DOHH2 (cell line): ENCODE data around the gene YES1.
A peak's percentile ranks its signal among the peaks of the same experiment; 100 is the strongest.

ENCODE experiments used
- H3F3A ChIP-seq: fragments of 200-600 bp; sonication (generic), shearing (Covaris generic); 2 replicates; pipeline ENCODE4 v1.6.0; 2016; ENCODE audit warnings: antibody characterized with exemption, mild to moderate bottlenecking; ENCODE audit not compliant: control insufficient read depth, insufficient read depth
- H3K27ac ChIP-seq: fragments of 200-600 bp; sonication (generic); 2 replicates; pipeline ENCODE4 v1.5.1; 2014; ENCODE audit warnings: low read depth, mild to moderate bottlenecking, low read length, moderate library complexity
- H3K27me3 ChIP-seq: fragments of 200-600 bp; sonication (generic); 2 replicates; pipeline ENCODE4 v1.6.1; 2014; ENCODE audit warnings: mild to moderate bottlenecking, low read length, mixed read lengths; ENCODE audit not compliant: control insufficient read depth
- H3K36me3 ChIP-seq: fragments of 200-600 bp; sonication (generic); 2 replicates; pipeline ENCODE4 v1.6.1; 2014; ENCODE audit warnings: mild to moderate bottlenecking, low read length, moderate library complexity, mixed read lengths; ENCODE audit not compliant: control insufficient read depth
- H3K4me1 ChIP-seq: fragments of 200-600 bp; sonication (generic); 2 replicates; pipeline ENCODE4 v1.6.1; 2014; ENCODE audit warnings: mild to moderate bottlenecking, low read length, mixed read lengths; ENCODE audit not compliant: control insufficient read depth
- H3K4me2 ChIP-seq: fragments of 200-600 bp; sonication (generic); 2 replicates; pipeline ENCODE4 v1.6.0; 2014; ENCODE audit warnings: mild to moderate bottlenecking, low read length, moderate library complexity
- H3K4me3 ChIP-seq: fragments of 200-600 bp; sonication (generic); 2 replicates; pipeline ENCODE4 v1.5.1; 2014; ENCODE audit warnings: mild to moderate bottlenecking, low read length, mixed read lengths
- H3K79me2 ChIP-seq: fragments of 200-600 bp; sonication (generic); 2 replicates; pipeline ENCODE4 v1.6.1; 2014; ENCODE audit warnings: mild to moderate bottlenecking, low read length, mixed read lengths; ENCODE audit not compliant: control insufficient read depth
- H3K9me2 ChIP-seq: fragments of 200-600 bp; sonication (generic); replicated peaks from 2 replicates; pipeline ENCODE4 v1.6.1; 2014; ENCODE audit warnings: mild to moderate bottlenecking, low read length, mixed read lengths; ENCODE audit not compliant: control insufficient read depth
- H3K9me3 ChIP-seq: fragments of 200-600 bp; sonication (generic); 2 replicates; pipeline ENCODE4 v1.6.1; 2014; ENCODE audit warnings: antibody characterized with exemption, low read length, mixed read lengths; ENCODE audit not compliant: control insufficient read depth, insufficient read depth
- H4K20me1 ChIP-seq: fragments of 200-600 bp; sonication (generic); 2 replicates; pipeline ENCODE4 v1.6.0; 2014; ENCODE audit warnings: low read depth, mild to moderate bottlenecking, antibody characterized with exemption, low read length, moderate library complexity; ENCODE audit not compliant: control insufficient read depth, insufficient read depth
- EZH2phosphoT487 ChIP-seq: fragments of 200-600 bp; sonication (generic); IDR thresholded peaks from 2 replicates; pipeline ENCODE4 v1.6.1; 2017; ENCODE audit warnings: borderline replicate concordance, mild to moderate bottlenecking, antibody characterized with exemption, low read length, moderate library complexity, mixed read lengths
- TF ChIP-seq, protein P1 (sequence below): fragments of 200-600 bp; sonication (generic); IDR thresholded peaks from one replicate; pipeline ENCODE4 v1.5.1; 2014; ENCODE audit warnings: antibody characterized with exemption, mild to moderate bottlenecking, low read depth, low read length; ENCODE audit not compliant: poor library complexity, severe bottlenecking

Gene YES1

DNA sequence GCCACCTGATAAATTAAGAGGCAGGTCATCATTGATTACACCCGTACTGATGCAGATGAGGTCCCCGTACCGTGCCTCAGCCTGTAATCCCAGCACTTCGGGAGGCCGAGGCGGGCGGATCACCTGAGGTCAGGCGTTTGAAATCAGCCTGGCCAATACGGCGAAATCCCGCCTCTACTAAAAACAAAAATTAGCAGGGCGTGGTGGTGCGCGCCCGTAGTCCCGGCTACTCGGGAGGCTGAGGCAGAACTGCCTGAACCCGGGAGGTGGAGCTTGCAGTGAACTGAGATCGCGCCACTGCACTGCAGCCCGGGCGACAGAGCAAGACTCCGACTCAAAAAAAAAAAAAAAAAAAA, 98.9 kb downstream of the YES1 start:
- peaks cover 15% of the 10 kb centered on the region; the same call in 1 of the 2 replicates for H3K27me3 ChIP-seq
- H3K9me2 ChIP-seq: no peaks in the 10 kb centered on the region
- H3K9me3 ChIP-seq: no peaks in the 10 kb centered on the region
- peaks cover 28% of the 10 kb centered on the region for H3K4me1 ChIP-seq
- H3K79me2 ChIP-seq: peaks cover 38% of the 10 kb centered on the region
- peaks cover 16% of the 10 kb centered on the region for H3K36me3 ChIP-seq
- TF ChIP-seq, protein P1, sequence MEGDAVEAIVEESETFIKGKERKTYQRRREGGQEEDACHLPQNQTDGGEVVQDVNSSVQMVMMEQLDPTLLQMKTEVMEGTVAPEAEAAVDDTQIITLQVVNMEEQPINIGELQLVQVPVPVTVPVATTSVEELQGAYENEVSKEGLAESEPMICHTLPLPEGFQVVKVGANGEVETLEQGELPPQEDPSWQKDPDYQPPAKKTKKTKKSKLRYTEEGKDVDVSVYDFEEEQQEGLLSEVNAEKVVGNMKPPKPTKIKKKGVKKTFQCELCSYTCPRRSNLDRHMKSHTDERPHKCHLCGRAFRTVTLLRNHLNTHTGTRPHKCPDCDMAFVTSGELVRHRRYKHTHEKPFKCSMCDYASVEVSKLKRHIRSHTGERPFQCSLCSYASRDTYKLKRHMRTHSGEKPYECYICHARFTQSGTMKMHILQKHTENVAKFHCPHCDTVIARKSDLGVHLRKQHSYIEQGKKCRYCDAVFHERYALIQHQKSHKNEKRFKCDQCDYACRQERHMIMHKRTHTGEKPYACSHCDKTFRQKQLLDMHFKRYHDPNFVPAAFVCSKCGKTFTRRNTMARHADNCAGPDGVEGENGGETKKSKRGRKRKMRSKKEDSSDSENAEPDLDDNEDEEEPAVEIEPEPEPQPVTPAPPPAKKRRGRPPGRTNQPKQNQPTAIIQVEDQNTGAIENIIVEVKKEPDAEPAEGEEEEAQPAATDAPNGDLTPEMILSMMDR: no peak
- no peak for TF ChIP-seq EZH2phosphoT487
- no peak overlapping the region for H3K4me3 ChIP-seq
- H3K27ac ChIP-seq: no peak overlapping the region
- H3K4me2 ChIP-seq: no peak overlapping the region
- H4K20me1 ChIP-seq: no peaks in the 10 kb centered on the region
- H3F3A ChIP-seq: no peaks in the 10 kb centered on the region

DNA sequence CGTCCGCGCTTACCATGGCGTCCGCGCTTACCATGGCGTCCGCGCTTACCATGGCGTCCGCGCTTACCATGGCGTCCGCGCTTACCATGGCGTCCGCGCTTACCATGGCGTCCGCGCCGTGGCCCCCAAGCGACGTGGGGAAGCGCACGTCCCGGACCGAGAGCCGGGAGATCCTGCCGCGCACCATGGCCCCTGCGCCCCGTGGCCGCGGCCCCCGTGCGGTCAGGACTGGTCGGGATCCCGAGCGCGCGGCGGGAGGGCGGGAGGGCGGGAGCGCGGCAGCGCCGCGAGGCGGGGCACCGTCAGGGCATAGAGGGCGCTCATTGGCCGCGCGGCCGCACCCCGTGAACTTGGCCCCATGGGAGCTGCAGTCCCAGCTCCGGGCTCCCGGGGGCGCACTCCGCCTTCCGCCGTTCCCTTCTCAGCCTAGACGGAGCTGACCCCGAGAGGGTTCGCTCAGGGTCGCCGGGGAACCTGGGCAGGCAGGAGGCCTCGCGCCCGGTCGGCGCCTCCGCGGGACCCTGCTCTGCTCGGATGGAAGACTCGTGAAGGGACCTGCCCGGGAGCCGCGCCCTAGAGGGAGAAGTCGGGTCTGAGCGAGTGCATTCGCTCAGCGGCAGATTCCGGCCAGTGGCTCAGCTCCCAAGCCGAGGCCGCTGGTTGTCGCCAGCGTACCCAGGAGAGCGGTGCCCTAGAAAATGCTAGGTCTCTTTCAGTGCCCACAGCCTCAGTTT, 99.5 kb downstream of the YES1 start, which contains the start of gene ENOSF1:
Gene ENOSF1, minus strand, starts transcription at position 230 of the 734 bp plus-strand sequence. Its CDS starts 43 bp downstream, at position 187.
- Histone ChIP-seq H3K9me2 (no peaks in the 10 kb centered on the region), H3K4me1 (peaks cover 30% of the 10 kb centered on the region), H3K4me2 (peak within 1 kb of the TSS; percentile 84), H3K36me3 (peaks cover 16% of the 10 kb centered on the region), H3K9me3 (no peaks in the 10 kb centered on the region), H3K27me3 (peaks cover 15% of the 10 kb centered on the region; the same call in 1 of the 2 replicates), H3K79me2 (peaks cover 40% of the 10 kb centered on the region), H3K4me3 (peak within 1 kb of the TSS; percentile 85), H3K27ac (peak within 1 kb of the TSS; percentile 29), H4K20me1 (no peaks in the 10 kb centered on the region), H3F3A (no peaks in the 10 kb centered on the region)
- no peak for TF ChIP-seq EZH2phosphoT487
- TF ChIP-seq, protein P1: peak; percentile 54

DNA sequence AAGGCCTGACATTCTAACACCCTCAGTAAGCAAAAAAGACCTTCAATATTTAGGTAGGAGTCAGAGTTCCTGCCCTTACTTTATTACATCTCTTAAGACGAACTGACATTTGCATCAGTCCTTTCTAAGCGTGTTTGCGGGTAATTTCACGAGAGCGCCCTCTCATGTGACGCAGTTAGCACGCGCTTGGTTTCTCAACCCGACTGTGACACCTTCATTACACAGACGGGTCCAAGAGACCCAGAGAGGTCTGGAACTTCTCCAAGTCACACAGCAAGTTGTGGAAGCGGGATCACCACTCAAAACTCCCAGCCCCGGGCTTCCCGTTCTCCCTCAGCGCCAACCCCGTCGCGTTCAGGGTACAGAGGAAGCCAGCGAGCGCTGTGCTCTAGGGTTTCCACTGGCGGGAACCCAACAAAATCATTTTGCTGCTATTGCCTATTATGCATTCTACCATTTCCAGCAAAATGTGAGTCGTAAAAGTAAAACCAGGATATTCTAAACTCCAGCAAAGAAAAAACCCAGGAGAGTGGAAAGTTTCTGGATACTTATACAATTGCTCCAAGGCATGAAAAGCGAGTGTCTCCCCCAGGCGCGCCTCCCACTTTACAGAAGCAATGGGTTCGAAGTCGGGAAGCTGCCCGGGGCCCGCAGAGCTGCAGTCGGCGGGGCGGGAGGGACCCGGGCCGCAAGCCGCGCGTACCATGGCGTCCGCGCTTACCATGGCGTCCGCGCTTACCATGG, 100.2 kb downstream of the YES1 start:
- H3K4me3 ChIP-seq: peak overlapping the region; percentile 85
- peak overlapping the region; percentile 84 for H3K4me2 ChIP-seq
- peaks cover 30% of the 10 kb centered on the region for H3K4me1 ChIP-seq
- peaks cover 15% of the 10 kb centered on the region; the same call in 1 of the 2 replicates for H3K27me3 ChIP-seq
- H3K9me2 ChIP-seq: no peaks in the 10 kb centered on the region
- H4K20me1 ChIP-seq: no peaks in the 10 kb centered on the region
- H3K27ac ChIP-seq: peak overlapping the region; percentile 29
- H3K79me2 ChIP-seq: peaks cover 43% of the 10 kb centered on the region
- TF ChIP-seq, protein P1: peak; percentile 23
- TF ChIP-seq EZH2phosphoT487: no peak
- H3K9me3 ChIP-seq: no peaks in the 10 kb centered on the region
- no peaks in the 10 kb centered on the region for H3F3A ChIP-seq
- peaks cover 16% of the 10 kb centered on the region for H3K36me3 ChIP-seq
